ENCODE measurements around the gene TRPC4.

TRPC4 gene

DNA sequence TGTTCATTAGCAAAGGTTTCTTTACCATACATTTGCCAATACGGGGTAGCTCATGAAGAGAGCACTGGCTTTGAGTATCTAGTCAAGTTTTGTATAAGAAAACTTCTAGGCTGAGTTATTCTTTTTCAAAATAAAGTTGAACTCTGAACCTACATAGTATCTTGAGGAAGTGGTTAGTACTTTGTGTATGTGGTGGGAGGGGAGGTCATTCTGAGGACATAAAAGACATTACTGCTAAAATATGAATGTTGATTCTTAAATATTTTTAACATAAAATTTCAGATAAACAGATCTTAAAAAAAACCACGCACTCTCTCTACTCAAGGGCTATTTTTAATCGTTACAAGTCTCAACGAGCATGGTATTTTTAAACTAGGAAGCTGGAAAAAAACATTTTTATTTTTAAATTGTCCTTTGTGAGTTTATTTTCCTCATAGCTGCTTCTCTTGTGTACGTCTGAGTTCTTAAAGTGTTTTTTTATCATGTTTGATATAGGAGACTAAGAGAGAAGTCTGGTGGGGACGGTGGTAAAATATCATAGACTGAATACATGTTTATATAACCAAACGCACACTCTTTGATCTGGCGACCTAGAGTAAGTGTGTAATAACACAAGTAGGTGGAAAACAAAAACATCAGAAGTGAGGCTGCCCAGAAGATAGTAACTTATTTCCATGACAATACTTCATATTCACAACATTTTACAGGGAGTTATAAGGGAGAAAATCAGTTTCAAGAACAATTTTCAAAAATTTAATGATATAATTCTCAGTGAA, 153.0 kb downstream of the TRPC4 start:
- DNase-seq (ENCODE audit: low read depth in 2 of 2), result no peak

DNA sequence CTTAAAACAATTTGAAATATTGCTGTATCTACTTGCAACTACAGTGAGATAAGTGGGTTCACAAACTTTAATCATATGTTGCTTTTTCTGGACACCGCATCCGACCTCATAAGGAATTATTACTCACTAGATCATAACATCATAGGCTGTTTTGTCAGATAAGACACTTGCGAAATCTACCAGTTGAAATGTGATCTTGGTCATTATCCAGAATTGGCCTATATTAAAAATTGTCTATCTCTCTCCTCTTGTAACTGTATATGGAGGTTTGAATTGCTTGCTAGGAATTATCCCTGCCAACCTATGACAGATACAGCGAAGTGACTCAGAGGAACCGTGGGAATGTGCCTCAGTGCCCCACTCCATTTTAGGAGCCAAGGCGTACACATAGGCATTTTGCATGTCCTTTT, 154.0 kb downstream of the TRPC4 start:
- DNase-seq (ENCODE audit: low read depth in 2 of 2), result no peak

DNA sequence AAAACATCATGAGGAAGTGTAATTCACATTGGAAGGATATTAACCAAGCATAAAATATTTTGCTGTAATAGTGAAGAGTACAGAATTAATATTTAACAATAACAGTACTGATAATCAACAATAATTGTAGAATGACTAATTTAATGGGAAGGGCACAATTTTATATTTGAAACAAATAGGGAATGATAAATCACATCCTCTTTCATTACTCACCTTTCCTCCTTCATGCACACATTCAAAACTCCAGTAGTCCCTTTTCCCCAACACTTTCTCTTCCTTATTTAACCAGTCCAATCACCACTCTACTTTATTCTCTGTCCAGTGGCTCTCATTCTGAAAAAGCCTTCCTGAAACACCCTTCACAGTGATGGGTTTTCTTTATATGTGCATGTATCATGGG, 160.3 kb downstream of the TRPC4 start:
- no peak for DNase-seq (ENCODE audit: low read depth in 2 of 2)

DNA sequence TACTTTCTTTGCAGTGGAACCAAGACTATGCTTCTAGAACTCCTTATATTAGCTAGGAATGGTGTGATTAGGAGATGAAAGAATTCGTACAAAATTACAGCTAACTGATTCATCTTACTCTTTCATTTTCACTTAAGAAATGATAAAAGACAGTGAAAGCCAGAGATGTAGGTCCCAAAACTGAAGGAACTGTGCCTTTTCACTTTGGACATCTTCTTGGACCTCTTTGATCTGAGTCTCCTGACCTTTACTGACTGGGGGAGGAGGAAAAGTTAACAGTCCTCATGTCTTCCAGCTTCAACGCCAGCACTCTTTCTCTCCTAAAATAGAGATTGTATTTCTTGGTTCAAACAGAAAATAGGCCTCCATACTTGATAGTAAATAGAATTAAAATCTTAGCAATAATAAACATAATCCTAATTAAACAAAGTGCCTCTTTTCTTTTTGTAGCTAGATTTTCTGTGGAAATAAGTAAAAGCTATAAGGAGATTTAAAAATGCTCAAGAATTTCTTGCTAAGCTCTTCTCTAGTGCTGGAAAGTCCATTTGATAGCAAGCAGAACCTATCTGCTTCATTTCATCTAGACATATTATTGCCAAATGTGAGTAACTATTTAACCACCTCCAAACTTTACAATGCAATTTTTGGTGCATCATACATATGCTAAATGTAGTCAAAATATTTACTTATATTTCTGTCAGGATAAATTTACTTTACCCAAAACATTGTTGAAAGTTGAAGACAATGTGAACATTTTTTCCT, 161.7 kb downstream of the TRPC4 start:
- DNase-seq (ENCODE audit: low read depth in 2 of 2), result no peak

DNA sequence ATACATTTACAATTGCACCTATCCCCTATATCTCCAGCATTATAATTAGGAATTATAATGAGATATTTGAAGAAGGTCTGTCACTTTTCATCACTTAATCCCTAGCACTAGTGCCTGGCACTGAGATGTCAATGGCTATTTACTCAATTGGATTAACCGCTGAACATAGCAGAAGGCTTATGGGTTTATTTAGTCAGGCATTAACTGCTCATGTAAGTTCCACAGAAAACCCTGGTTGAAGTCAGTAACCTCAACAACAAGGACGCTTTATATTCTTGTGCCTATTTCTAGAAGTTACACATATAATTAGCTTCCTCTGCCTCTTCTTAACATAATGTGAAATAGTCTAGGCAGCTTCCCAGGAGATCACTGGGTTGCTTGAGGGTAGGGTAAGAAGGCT, 163.5 kb downstream of the TRPC4 start:
- no peak for DNase-seq (ENCODE audit: low read depth in 2 of 2)

DNA sequence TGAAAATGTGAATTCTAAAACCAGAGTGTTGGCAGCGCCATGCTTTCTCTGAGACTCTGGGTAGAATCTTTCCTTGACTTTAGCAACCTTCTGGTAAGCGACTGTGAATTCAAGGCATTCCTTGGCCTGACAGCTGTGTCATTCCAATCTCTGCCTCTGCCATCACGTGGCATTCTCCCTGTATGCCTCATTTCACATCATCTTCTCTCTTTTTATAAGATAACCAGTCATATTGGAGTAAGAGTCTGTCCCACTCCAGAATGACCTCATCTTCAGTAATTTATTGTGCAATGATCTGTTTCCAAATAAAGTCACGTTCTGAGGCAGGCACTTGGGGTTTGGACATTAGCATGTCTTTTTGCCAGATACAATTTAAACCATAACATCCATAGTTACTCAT, 167.6 kb downstream of the TRPC4 start:
- no peak for DNase-seq (ENCODE audit: low read depth in 2 of 2)

DNA sequence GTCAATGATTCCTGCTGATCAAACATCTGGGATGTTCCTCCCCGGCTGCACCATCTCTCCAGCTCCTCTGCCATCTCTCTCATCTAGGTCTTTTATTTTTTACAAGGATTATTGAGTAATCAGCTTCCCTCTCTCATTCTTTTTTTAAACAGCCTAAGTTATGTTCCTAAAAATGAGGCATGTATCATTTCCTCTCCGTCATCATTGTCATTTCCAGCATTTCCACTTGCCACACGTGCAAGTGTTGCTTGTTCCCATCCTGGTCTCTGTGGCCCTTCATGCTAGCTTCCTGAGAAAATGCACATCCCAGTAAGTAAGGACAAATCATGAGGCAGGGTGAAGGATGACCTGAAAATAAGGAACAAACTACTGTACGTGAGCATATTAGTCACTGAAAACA, 168.3 kb downstream of the TRPC4 start:
- no peak for DNase-seq (ENCODE audit: low read depth in 2 of 2)

DNA sequence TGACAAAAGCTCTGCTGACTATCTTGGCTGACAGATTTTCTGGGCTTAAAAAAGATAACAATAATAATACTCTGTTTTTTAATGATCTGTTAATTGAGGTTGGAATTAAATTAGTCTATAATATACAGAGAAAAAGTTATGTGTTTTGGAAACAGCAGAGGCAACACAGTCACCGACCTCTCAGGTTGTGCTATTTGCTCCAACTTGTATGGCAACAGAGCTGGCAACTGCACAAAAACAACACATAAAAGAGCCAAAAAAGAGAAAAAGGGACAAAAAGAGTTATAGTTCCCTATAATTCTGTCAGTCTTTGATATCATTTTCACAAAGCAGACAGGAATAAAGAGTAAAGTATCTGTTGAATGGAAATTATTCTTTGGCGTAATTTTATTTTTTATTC, 168.7 kb downstream of the TRPC4 start:
- DNase-seq (ENCODE audit: low read depth in 2 of 2), result no peak

DNA sequence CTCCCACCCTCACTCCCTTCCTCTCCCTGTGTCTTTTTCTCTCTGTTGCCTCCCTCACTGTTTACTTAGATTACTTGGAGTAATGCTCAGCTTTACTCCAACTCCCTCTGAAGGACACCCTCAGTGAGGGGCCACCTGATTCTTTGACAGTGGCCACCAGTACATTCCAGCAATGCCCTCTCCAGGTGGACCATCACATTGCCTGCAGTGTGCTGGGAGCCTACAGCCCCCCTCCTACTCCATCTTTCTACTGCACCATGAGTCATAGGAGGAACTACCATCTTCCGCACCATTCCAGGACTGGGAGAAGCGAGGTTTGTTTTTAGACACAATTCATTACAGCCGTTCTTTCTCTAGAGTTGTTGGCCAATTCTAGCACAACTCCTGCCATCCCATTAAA, 174.4 kb downstream of the TRPC4 start:
- no peak for DNase-seq (ENCODE audit: low read depth in 2 of 2)

DNA sequence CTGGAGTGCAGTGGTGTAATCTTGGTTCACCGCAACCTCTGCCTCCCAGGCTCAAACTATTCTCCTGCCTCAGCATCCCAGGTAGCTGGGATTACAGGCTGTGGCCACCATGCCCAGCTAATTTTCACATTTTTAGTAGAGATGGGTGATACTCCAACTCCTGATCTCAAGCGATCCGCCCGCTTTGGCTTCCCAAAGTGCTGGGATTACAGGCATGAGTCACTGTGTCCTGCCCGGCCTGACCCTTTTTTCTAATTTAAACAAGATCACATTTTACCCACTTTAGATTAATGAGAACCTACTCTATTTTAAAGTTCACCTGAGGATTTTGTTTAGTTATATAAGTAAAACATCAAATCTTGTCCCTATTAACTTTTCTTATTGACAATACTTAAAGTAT, 179.2 kb downstream of the TRPC4 start:
- no peak for DNase-seq (ENCODE audit: low read depth in 2 of 2)

DNA sequence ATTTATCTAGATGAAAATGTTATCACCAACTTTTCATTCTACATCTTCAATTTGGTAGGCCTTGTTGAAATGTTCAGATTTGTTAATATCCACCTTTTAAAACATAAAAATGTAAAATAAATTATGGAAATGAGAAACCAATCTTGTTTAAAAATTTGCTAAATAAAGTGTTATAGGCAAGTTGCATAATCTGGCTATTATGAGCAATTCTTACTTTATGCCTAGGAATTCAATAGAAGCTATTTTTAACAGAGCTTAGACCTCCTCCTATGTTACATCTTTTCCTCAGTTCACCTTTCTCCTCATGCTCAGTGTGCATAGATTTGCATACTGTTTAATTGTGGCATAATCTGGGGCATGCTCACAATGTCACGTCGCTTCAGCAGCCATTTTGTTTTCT, 183.1 kb downstream of the TRPC4 start:
- no peak for DNase-seq (ENCODE audit: low read depth in 2 of 2)

DNA sequence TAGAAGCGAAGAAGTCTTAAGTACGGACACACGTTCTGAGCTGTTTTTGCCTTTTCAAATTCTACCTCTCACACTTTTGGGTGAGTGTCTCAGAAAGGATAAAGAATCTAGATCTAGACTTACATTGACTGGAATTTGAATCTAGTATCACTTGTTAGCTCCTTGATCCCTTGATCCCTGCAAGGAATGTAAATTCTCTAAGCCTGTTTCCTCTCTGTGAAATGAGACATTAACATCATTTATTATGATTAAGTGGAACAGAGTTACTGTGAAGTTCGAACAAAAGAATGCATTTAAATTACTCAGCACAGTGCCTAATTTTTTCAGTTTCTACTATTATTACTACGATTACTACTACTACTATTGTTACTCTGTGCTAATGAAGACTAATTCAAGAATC, 184.4 kb downstream of the TRPC4 start:
- no peak for DNase-seq (ENCODE audit: low read depth in 2 of 2)

DNA sequence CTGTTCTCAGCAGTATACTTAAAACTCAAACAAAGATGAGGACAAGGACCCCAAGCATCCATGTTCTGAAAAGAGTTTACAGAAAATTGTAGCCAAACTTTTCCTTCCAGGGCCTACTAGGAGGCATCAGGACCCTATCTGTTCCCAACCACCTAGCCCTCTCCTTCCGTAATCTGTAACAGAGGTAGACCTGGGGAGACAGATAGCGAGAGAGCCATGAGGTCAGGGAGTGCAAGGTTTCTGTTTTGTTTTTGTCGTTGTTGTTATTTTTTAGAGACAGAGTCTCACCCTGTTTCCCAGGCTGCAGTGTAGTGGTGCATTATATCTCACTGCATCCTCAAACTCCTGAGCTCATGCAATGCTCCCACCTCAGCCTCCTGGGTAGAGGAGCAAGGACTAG, 187.1 kb downstream of the TRPC4 start:
- DNase-seq (ENCODE audit: low read depth in 2 of 2), result no peak

DNA sequence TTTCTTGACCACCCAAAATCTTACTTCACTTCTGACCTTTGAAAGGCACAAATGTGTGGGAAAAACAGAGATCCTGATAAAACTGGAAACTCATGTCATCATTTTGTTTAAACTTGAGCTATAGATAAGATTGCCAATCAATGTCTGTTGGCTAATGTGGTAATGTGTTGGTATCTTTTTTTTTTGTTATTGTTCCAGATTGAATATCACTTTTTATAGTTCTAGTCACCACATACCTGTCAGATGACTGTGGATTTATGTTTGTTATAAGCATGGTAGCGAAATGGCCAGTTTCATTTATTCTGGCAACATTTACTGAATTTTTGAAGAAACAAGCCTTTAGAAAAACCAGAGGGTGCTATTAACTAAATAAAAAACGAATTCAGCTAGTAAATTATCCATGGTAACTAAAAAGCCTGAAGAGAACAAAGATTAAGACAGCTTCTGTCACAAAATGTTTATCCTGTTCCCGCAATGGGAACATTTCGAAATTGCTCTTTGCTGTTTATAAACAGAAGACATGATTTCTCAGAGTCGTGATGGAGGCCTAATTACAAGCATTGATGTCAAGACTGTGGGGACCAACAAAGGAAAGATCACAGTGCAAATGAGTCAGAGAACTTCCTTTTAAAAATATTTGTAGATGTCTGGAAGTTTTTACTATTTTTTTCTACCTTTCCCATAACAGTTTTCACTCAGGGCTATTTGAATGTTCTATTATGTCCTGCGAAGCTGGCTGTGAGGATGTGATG, 188.1 kb downstream of the TRPC4 start:
- DNase-seq (ENCODE audit: low read depth in 2 of 2), result no peak

DNA sequence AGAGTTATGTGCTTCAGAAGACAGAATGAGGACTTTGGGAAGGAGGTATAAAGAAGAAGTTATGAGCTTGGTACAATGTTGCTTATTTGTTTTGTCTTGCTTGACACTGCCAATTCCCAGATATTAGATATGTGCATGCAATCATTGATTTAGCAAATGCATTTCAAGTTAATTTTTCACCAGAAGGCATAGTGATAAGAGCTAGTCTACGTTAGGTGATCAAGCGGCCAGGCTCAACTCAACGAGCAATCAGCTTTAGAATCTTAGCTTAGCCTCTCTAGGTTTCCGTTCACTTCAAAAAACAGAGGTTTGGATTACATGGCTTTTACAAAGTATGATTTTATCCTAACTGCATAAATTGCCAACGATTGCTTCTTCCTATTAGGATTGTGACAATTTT, 189.4 kb downstream of the TRPC4 start:
- DNase-seq (ENCODE audit: low read depth in 2 of 2), result no peak

DNA sequence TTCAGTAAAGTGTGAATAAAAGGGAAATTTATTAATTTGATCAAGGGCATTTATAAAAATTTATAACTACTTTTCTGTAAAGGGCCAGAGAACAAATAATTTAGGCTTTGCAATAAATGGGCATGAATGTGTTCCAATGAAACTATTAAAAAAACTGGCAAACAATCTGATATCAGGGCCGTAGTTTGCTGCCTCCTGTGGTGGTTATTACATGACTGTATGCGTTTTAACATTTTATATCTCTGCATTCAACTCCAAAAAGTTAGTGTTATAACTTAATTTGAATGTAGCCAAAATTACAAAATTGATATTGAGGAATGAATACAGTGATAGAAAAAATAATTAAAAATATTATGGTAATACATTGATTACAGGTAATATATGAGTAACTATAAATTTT, 190.5 kb downstream of the TRPC4 start:
- DNase-seq (ENCODE audit: low read depth in 2 of 2), result no peak

DNA sequence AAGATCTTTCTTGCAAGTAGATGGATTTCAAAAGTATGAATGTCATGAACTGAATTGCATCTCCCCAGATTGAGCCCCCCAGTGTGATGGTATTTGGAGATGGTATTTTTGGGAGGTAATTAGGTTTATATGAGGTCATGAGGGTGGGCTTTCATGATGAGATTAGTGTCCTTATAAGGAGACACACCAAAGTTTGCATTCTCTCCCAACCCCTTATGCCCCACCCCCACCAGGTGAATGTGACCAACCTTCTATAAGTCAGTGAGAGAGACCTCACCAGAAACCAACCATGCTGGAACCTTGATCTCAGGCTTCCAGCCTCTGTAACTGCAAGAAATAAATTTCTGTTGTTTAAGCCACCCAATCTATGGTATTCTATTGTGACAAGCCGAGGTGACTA, 199.7 kb downstream of the TRPC4 start:
- no peak for DNase-seq (ENCODE audit: low read depth in 2 of 2)

DNA sequence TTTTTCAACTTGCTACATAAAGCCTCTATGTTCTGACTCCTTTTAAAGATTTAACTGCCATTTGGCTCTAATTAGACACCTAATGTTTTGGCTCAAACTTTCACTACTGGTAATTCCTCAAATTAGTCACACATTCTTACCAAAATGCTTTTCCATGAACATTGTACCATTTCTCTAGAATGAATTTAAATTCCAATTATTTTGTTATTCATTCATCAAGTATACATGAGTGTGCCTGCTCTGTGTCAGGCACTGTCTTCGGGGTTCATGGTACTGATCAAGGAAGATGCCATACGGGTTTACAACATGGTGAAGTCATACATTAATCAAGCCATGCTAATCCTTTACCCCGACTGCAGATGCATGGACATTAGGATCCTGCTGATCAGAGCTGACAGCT, 201.9 kb downstream of the TRPC4 start:
- no peak for DNase-seq (ENCODE audit: low read depth in 2 of 2)

DNA sequence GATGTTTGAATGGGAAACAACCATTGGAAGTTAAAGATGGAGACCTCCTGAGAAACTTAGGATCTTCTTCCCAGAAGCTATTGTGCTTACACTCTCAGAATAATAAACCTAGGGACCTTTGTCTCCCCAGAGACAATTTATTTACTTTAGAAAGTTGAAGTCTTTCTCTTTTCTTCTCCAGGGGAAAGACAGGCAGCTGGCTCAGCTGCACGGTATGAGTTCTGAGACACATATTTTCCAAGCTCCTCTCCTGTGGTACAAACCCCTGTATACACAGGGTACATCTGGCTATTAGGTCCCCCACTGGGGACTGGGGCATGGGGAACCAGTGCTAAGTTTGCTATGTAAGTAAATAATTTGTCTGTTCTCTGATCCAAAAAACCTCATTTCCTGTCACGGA, 203.5 kb downstream of the TRPC4 start:
- no peak for DNase-seq (ENCODE audit: low read depth in 2 of 2)

DNA sequence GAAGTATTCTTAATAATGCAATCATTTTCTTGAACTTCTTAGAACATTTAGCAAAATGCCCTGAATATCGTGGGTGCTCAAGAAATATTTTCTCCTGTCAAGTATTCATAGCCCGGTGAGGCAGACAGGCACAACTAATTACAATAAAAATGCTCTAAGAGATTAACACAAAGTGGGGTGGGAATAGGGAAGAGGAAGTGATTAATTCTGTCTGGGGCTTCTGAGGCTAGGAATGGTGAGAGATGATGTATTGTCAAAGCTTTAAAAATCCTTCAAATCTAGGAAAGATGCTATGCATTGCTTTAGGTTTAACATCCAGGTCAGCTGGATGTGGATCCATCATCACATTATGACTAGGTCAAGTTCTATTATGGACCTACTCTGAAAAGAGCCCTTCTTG, 204.2 kb downstream of the TRPC4 start:
- DNase-seq (ENCODE audit: low read depth in 2 of 2), result no peak

DNA sequence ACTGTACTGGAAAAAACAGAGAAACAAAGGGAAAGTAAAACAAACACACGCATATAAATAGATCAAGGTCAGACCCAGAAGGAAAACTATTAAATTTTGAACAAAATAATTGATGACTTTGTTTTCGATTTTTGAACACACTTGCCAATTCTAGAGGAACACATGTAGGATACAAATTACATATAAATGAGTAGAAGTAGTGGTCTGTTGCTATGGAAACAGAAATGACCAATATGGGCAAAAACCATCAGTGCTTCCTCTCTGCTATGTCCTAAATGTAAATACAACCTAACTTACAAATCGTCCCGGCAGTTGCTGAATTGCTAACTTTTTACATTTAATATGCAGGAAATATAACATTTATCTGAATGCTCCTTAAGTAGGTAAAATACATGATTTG, 205.8 kb downstream of the TRPC4 start:
- no peak for DNase-seq (ENCODE audit: low read depth in 2 of 2)

DNA sequence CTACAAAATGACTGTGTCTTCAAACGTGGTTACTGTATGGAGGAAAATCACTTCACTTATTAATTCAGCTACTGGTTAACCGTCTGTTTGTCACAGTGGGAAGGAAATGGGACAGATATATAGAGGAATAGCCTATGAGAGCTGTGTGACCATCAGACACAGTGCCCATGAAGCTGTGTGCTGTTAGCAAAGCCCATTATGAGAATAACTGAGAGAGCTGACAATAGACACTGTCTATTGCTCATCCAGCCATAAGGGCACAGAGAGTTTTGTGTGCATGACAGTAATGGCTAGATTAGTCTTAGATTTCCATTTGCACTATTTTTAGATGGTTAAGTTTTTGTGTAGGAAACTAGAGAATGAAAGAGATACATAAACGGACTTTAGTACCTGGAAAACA, 206.9 kb downstream of the TRPC4 start:
- DNase-seq (ENCODE audit: low read depth in 2 of 2), result no peak

DNA sequence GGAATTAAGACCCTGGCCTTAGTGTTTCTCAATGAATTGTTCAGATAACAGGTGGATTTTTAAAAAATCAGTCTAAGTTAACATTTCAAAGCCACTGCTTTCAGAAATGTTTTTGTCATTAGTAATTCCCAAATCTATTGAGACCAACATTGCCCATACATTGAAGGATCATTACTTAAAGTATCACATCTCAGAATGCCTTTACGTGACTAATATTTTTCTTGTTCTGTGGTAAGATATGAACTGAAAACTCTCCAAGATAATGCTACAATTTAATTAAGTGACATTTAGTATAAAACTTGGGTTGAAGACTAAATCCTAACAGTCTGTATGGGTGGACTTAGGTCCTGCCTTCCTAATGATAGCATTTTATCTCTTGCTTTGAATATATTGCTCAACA, 211.6 kb downstream of the TRPC4 start:
- no peak for DNase-seq (ENCODE audit: low read depth in 2 of 2)
